ENCODE measurements around the gene WRAP53. TPM values are rescaled to one million over a fixed set of nuclear protein-coding genes. Genes with fewer than 3 reads are reported as not detected.

Gene WRAP53
- polyA plus RNA-seq, 1 of the 3 experiments (the other 2 are of a cell fraction), result 8.6 TPM

- no peak overlapping the region for H3K4me2 ChIP-seq
- TF ChIP-seq REST (IDR thresholded peaks at IDR 0.05; ENCODE audit: low read depth, low read length) (no peak), JUND (IDR thresholded peaks at IDR 0.05) (no peak), RAD21 (IDR thresholded peaks at IDR 0.05; ENCODE audit: low read length) (no peak), MAX (IDR thresholded peaks at IDR 0.05; ENCODE audit: low read depth) (no peak), EZH2phosphoT487 (IDR thresholded peaks at IDR 0.05; ENCODE audit: borderline replicate concordance, low read depth) (no peak), GABPA (IDR thresholded peaks at IDR 0.05; ENCODE audit: low read depth) (no peak), YY1 (IDR thresholded peaks at IDR 0.05; ENCODE audit: low read depth) (no peak), EP300 (IDR thresholded peaks at IDR 0.05; ENCODE audit: borderline replicate concordance in 1 of 2, low read depth in 1 of 2, low read length in 1 of 2) (no peak), RXRA (IDR thresholded peaks at IDR 0.05; ENCODE audit: borderline replicate concordance, low read depth) (no peak), GATA2 (CRISPR knock-in tag; IDR thresholded peaks at IDR 0.05) (no peak), NFIC (IDR thresholded peaks at IDR 0.05; ENCODE audit: borderline replicate concordance) (no peak), POLR2AphosphoS5 (IDR thresholded peaks at IDR 0.05; ENCODE audit: low read depth, low read length) (no peak)
- CTCF ChIA-PET, result interaction anchor here (1.1 to 1.6 kb wide), 2 partner anchors 250 to 301 kb away, joined by 3 to 5 read pairs; no protein-coding TSS in a partner anchor
These were observed 52.3 kb downstream of the WRAP53 start for GRCh38 chr17:7740481-7741001.

GRCh38 chr17:7742729-7743128 lies 54.5 kb downstream of the WRAP53 start:
- peaks cover 11% of the 10 kb centered on the region; the same call in 1 of the 2 replicates for H3K27me3 ChIP-seq (ENCODE audit: insufficient read depth)
- no peak for DNase-seq
- CTCF ChIA-PET, result interaction anchor here (0.6 to 5.2 kb wide), 42 partner anchors 8 to 317 kb away, joined by 3 to 76 read pairs (median 6); partner anchors contain the start of genes CNTROB, DNAH2, EFNB3 and KDM6B
- H3K4me3 ChIP-seq (ENCODE audit: low read depth in 2 of 2, low read length in 1 of 2), result no peak overlapping the region
- TF ChIP-seq SMC3 (IDR thresholded peaks at IDR 0.05; ENCODE audit: low read depth, low read length) (no peak), USF2 (IDR thresholded peaks at IDR 0.05; ENCODE audit: borderline replicate concordance, low read depth, low read length) (no peak), RCOR1 (IDR thresholded peaks at IDR 0.05; ENCODE audit: low read length) (no peak), NRF1 (IDR thresholded peaks at IDR 0.05; ENCODE audit: low read depth, low read length) (no peak), FOXM1 (IDR thresholded peaks at IDR 0.05; ENCODE audit: low read depth) (no peak), SIN3A (IDR thresholded peaks at IDR 0.05; ENCODE audit: borderline replicate concordance, low read depth, low read length) (no peak), RAD21 (IDR thresholded peaks at IDR 0.05; ENCODE audit: low read length) (no peak), MAX (IDR thresholded peaks at IDR 0.05; ENCODE audit: low read depth) (no peak), MXI1 (IDR thresholded peaks at IDR 0.05; ENCODE audit: low read depth, low read length) (no peak), CHD2 (IDR thresholded peaks at IDR 0.05; ENCODE audit: low read length, partially characterized antibody) (no peak)
- no peaks in the 10 kb centered on the region for H3K9me2 ChIP-seq
- H3K36me3 ChIP-seq (replicated peaks in 1 of 2; ENCODE audit: control insufficient read depth in 1 of 2, insufficient read depth in 2 of 2, low read length in 1 of 2), result no peaks in the 10 kb centered on the region
- no peaks in the 10 kb centered on the region for H3K9me3 ChIP-seq
- H3F3A ChIP-seq (replicated peaks; ENCODE audit: insufficient read depth), result peaks cover 21% of the 10 kb centered on the region
- H3K9ac ChIP-seq, result no peak overlapping the region
- H3K79me2 ChIP-seq (ENCODE audit: insufficient read depth), result no peaks in the 10 kb centered on the region
- H3K27ac ChIP-seq (ENCODE audit: low read depth in 2 of 2, low read length in 1 of 2), result no peak overlapping the region
- POLR2A ChIA-PET, result interaction anchor here (1.8 kb wide), 1 partner anchor 114 kb away, joined by 9 read pairs; the partner anchor contains the start of gene NAA38
- H2AFZ ChIP-seq (ENCODE audit: low read depth), result no peak overlapping the region
- no peaks in the 10 kb centered on the region for H4K20me1 ChIP-seq (ENCODE audit: insufficient read depth)
- WGBS (ENCODE audit: low lambda C conversion rate), result 79% methylated on average over 7 of the region's 10 CpGs
- no peak overlapping the region for H3K4me2 ChIP-seq
- H3K4me1 ChIP-seq (ENCODE audit: control insufficient read depth in 1 of 2, insufficient read depth in 2 of 2, low read depth in 1 of 2, low read length in 1 of 2), result peaks cover 0 to 21% of the 10 kb centered on the region in 2 experiments; a peak in 2 of 4 replicates

More at GRCh38 chr17:7740481-7741001, 52.3 kb downstream of the WRAP53 start:
- Histone ChIP-seq H4K20me1 (ENCODE audit: insufficient read depth) (no peaks in the 10 kb centered on the region), H3K27me3 (ENCODE audit: insufficient read depth) (peaks cover 19% of the 10 kb centered on the region), H3K27ac (ENCODE audit: low read depth in 2 of 2, low read length in 1 of 2) (no peak overlapping the region), H3F3A (replicated peaks; ENCODE audit: insufficient read depth) (no peaks in the 10 kb centered on the region), H3K4me3 (ENCODE audit: low read depth in 2 of 2, low read length in 1 of 2) (no peak overlapping the region), H3K9ac (no peak overlapping the region), H3K9me3 (no peaks in the 10 kb centered on the region), H3K9me2 (no peaks in the 10 kb centered on the region), H3K79me2 (ENCODE audit: insufficient read depth) (no peaks in the 10 kb centered on the region), H3K4me1 (ENCODE audit: control insufficient read depth in 1 of 2, insufficient read depth in 2 of 2, low read depth in 1 of 2, low read length in 1 of 2) (peaks cover 0 to 2% of the 10 kb centered on the region in 2 experiments; a peak in 2 of 4 replicates), H3K36me3 (replicated peaks in 1 of 2; ENCODE audit: control insufficient read depth in 1 of 2, insufficient read depth in 2 of 2, low read length in 1 of 2) (no peaks in the 10 kb centered on the region), H2AFZ (ENCODE audit: low read depth) (no peak overlapping the region)
- POLR2A ChIA-PET, result no interaction called here
- WGBS (ENCODE audit: low lambda C conversion rate), result 54% methylated on average over 32 of the region's 42 CpGs
- no peak for DNase-seq
